Esophagus squamous epithelium (tissue), 4 donors: ENCODE data around the gene RANBP9.

ENCODE experiments used
- POLR2A ChIP-seq, 4 donors: fragments of 450-650 bp; IDR thresholded peaks; one replicate each; pipeline ENCODE4 v1.6.1; 2017; ENCODE audit warnings: antibody characterized with exemption in 4 of 4, mild to moderate bottlenecking in 4 of 4, moderate library complexity in 3 of 4
- TF ChIP-seq, protein P1 (sequence below), 6 experiments: fragments of 450-650 bp in 4 of 6; fragments of 200-600 bp in 2 of 6; sonication (generic) in 2 of 6; IDR thresholded peaks; one replicate each; pipeline ENCODE4 v1.5.1; 2016 to 2019; ENCODE audit warnings: antibody characterized with exemption in 6 of 6, mild to moderate bottlenecking in 4 of 6, moderate library complexity in 4 of 6

DNA sequence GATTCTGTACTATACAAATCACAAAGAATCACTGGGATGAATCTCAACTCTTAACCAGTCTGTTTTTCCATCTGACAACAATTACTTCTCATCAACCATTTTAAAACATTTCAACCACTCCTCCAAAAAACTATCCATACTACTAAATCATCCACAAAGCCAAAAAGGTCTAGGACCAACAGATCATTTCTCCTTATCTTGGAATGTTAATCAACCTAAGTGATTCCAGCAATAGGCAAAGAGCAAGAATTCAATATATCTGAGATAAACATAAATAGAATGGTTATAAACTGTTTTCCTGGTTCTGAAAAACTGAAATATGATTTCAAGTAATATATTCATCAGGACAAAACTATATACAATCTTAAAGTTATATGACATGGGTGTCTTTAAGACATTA is 28.6 kb downstream of the RANBP9 start:
- TF ChIP-seq, protein P1, sequence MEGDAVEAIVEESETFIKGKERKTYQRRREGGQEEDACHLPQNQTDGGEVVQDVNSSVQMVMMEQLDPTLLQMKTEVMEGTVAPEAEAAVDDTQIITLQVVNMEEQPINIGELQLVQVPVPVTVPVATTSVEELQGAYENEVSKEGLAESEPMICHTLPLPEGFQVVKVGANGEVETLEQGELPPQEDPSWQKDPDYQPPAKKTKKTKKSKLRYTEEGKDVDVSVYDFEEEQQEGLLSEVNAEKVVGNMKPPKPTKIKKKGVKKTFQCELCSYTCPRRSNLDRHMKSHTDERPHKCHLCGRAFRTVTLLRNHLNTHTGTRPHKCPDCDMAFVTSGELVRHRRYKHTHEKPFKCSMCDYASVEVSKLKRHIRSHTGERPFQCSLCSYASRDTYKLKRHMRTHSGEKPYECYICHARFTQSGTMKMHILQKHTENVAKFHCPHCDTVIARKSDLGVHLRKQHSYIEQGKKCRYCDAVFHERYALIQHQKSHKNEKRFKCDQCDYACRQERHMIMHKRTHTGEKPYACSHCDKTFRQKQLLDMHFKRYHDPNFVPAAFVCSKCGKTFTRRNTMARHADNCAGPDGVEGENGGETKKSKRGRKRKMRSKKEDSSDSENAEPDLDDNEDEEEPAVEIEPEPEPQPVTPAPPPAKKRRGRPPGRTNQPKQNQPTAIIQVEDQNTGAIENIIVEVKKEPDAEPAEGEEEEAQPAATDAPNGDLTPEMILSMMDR (IDR thresholded peaks at IDR 0.05), result no peak
- no peak for TF ChIP-seq POLR2A (IDR thresholded peaks at IDR 0.05)
